K562 (cell line): Measurements from ENCODE around the gene SLC25A28. TPM values are rescaled to one million over a fixed set of nuclear protein-coding genes. Genes with fewer than 3 reads are reported as not detected.

Source experiments
- DMBX1 ChIP-seq: fragments of 250-450 bp; sonication (Bioruptor Pico); IDR thresholded peaks from 2 replicates; pipeline ENCODE4 v1.8.0; 2022; ENCODE audit warnings: inconsistent platforms, mild to moderate bottlenecking, moderate library complexity, borderline replicate concordance
- NKRF ChIP-seq: fragments of 450-650 bp; IDR thresholded peaks from 2 replicates; pipeline ENCODE4 v1.6.1; 2016; ENCODE audit warnings: borderline replicate concordance
- PHF21A ChIP-seq: fragments of 450-650 bp; IDR thresholded peaks from 2 replicates; pipeline ENCODE4 v1.6.1; 2017; ENCODE audit warnings: low read depth, borderline replicate concordance
- RB1 ChIP-seq: fragments of 450-650 bp; IDR thresholded peaks from 2 replicates; pipeline ENCODE4 v1.6.1; 2017; ENCODE audit warnings: low read depth, mild to moderate bottlenecking
- UBTF ChIP-seq, 2 experiments: IDR thresholded peaks; 2 replicates each; pipeline ENCODE4 v1.6.1; 2012; ENCODE audit warnings: improper control_type of control experiment in 2 of 2, low read depth in 2 of 2, low read length in 2 of 2, borderline replicate concordance in 1 of 2
- ZNF318 ChIP-seq, 2 experiments: fragments of 450-650 bp; IDR thresholded peaks; 2 replicates each; pipeline ENCODE4 v1.6.1; 2016; ENCODE audit warnings: mild to moderate bottlenecking in 2 of 2, borderline replicate concordance in 1 of 2, low read depth in 1 of 2, moderate library complexity in 1 of 2
- ZNF740 ChIP-seq, 3 experiments: fragments of 200-800 bp in 1 of 3; sonication (Bioruptor generic) in 1 of 3; sonication (generic) in 1 of 3; formaldehyde crosslinking in 1 of 3; IDR thresholded peaks; 2 replicates each; pipeline versions ENCODE4 v1.6.1 to v1.8.0; 2016 to 2022; ENCODE audit warnings: mild to moderate bottlenecking in 2 of 3, missing compliant biosample characterization in 2 of 3, missing genetic modification characterization in 2 of 3, missing genetic modification reagents in 1 of 3
- polyA plus RNA-seq, 8 experiments: library from polyadenylated mRNA; depleted of rRNA in 4 of 8; stranded (reverse) in 5 of 8; unstranded in 3 of 8; fragments of >200 nt; fragmentation: Nextera tagmentation in 2 of 8; fragmentation: Illumina TruSeq in 1 of 8; extraction: Ambion mirVana in 2 of 8; extraction: Trizol in 1 of 8; gene quantifications; 2 replicates each; pipeline versions ENCODE4 v1.2.1 to v1.2.3, GENCODE V29; 2011 to 2014; ENCODE audit warnings: inconsistent platforms in 1 of 8, missing spikeins in 1 of 8
- total RNA-seq, 7 experiments: library from RNA; depleted of rRNA in 6 of 7; stranded (reverse); fragments of >200 nt in 6 of 7; fragmentation: Illumina TruSeq in 2 of 7; extraction: Trizol in 2 of 7; gene quantifications; 2 replicates each; pipeline versions ENCODE4 v1.2.1 to v1.2.3, GENCODE V29; 2011 to 2021; ENCODE audit warnings: low replicate concordance in 1 of 7

SLC25A28 gene
- total and polyA plus RNA-seq, 9 of the 15 experiments (the other 6 are each of a cell fraction or from before 2014, with no cell fraction given) = 6.2 to 32.3 (median 18.8) TPM

GRCh38 chr10:99609186-99609585 is 11.1 kb downstream of the SLC25A28 start (continued):
- no peak for TF ChIP-seq PHF21A
- no peak for TF ChIP-seq NKRF
- no peak for TF ChIP-seq ZNF740 (CRISPR knock-in tag; IDR thresholded peaks at IDR 0.05)
- TF ChIP-seq ZNF740 (tag; IDR thresholded peaks at IDR 0.05) = no peak
- no peak for TF ChIP-seq ZNF318 (IDR thresholded peaks at IDR 0.05; ENCODE audit: borderline replicate concordance in 1 of 2, low read depth in 1 of 2)
- no peak for TF ChIP-seq UBTF (IDR thresholded peaks at IDR 0.05; ENCODE audit: borderline replicate concordance in 1 of 2, low read depth in 2 of 2, low read length in 2 of 2)
- TF ChIP-seq RB1 = no peak
- TF ChIP-seq DMBX1 (CRISPR knock-in tag) = no peak
